Measurements from ENCODE around the gene VPS54.

DNA sequence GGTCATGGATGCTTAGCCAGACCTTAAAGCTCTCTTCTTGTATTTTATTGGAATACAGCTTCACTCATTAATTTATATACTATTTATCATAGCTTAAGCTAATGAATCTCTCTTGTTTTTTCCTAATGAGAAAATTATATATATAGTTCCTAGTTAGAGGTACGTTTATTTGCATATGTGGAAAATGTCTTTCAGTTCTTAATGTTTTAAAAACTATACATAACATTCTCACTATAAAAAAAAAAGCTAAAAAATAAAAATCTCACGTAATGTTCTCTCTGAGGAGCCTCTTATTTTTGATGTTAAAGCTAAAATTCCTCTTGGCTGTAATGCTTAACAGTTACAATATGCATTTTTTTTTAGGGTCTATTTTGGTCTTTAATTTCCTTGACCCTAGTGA, 160.9 kb downstream of the VPS54 start:
- TF ChIP-seq GATA2 (IDR thresholded peaks at IDR 0.05; ENCODE audit: low read depth, low read length) = no peak
- no peak for TF ChIP-seq GATA3 (IDR thresholded peaks at IDR 0.05; ENCODE audit: low read depth, low read length)
